ENCODE data around the gene ATP11A. TPM values are rescaled to one million over a fixed set of nuclear protein-coding genes. Genes with fewer than 3 reads are reported as not detected.
"Not testable (repeated sequence)": the region's sequence is repeated elsewhere in the genome, so short reads cannot be mapped to it uniquely, and the experiment has no call there.

The ATP11A gene
- polyA plus RNA-seq, 2 donors = 4.2 to 6.7 TPM

DNA sequence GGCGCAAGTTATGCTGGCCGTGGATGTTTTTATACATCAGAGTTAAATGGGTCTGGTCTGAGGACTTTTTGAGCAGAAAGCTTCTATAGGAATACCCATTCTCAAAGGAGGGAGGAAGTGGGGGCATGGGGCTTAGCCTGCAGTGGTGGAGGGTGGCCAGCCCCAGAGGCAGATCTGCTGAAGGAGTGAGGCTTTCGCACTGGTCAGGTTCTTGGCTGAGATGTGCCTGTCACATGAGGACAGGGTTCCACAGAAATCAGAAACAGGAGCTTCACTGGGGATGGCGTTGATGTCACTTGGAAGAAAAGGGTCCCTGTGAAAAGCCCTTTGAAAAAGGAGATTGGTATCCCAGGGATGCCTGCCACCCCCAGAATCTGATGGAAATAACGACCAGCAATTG lies 178.5 kb downstream of the ATP11A start:
- Histone ChIP-seq H3K27me3 (ENCODE audit: control insufficient read depth in 1 of 2, insufficient read depth in 2 of 2, low read length in 2 of 2) (no peaks in the 10 kb centered on the region), H3K27ac (ENCODE audit: low read depth in 2 of 2, low read length in 1 of 2) (no peak overlapping the region), H3K9me3 (ENCODE audit: control insufficient read depth in 2 of 2, insufficient read depth in 1 of 2, low read depth in 1 of 2, low read length in 1 of 2) (peaks cover 0 to 10% of the 10 kb centered on the region in 2 donors), H3K4me1 (ENCODE audit: control insufficient read depth in 2 of 2, insufficient read depth in 2 of 2, low read length in 1 of 2) (no peaks in the 10 kb centered on the region), H3K4me3 (ENCODE audit: low read depth in 1 of 2, low read length in 2 of 2) (no peak overlapping the region), H3K36me3 (ENCODE audit: control insufficient read depth in 2 of 2, insufficient read depth in 2 of 2, low read length in 1 of 2) (peaks cover 4 to 8% of the 10 kb centered on the region in 2 donors)
- 95% methylated on average over 5 of the region's 5 CpGs for WGBS, 2 donors

DNA sequence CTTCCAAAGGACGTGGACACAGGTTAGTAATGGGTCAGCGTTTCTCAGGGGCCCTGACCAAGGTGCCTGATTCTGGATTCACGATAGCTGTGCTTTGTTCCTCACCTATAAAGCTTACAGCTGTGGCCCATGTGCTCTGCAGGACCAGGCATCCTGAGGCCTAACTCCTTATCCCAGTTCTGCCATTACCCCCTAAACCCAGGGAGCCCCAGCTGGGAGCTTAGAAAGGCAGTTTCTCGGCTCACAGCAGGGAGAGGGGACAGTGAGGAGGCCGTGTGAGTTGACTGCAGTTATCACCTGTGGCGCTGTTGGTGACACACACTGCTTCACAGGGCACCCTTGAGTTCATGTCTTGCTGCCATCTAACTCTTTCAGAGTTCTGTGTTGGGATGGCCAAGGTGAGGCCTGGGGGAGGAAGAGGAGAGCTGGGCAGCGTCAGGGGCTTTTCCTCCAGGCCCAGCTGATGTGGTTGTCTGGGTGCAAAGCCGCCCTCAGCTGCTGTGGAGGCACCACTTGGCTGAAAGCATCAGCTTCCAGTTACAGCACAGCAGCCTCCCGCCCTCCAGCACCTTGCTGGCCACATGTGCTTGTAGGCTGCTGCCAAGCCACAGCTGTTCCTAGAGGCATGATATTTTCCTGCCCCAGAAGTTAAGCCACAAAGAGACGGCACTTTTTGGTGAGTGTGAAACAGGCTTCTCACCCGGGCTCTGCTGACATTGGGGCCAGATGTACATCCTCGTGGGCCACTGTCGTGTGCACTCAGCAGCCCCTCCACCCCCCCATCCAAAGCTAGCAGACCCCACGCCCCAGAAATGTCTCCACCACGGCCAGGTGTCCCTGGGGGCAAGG lies 179.6 kb downstream of the ATP11A start:
- Histone ChIP-seq H3K4me3 (ENCODE audit: low read depth in 1 of 2, low read length in 2 of 2) (no peak overlapping the region), H3K27me3 (ENCODE audit: control insufficient read depth in 1 of 2, insufficient read depth in 2 of 2, low read length in 2 of 2) (no peaks in the 10 kb centered on the region), H3K9me3 (ENCODE audit: control insufficient read depth in 2 of 2, insufficient read depth in 1 of 2, low read depth in 1 of 2, low read length in 1 of 2) (peaks cover 0 to 10% of the 10 kb centered on the region in 2 donors), H3K36me3 (ENCODE audit: control insufficient read depth in 2 of 2, insufficient read depth in 2 of 2, low read length in 1 of 2) (peaks cover 4 to 11% of the 10 kb centered on the region in 2 donors), H3K4me1 (ENCODE audit: control insufficient read depth in 2 of 2, insufficient read depth in 2 of 2, low read length in 1 of 2) (no peaks in the 10 kb centered on the region), H3K27ac (ENCODE audit: low read depth in 2 of 2, low read length in 1 of 2) (no peak overlapping the region)
- 86 to 87% methylated on average over 15 of the region's 15 CpGs for WGBS, 2 donors

DNA sequence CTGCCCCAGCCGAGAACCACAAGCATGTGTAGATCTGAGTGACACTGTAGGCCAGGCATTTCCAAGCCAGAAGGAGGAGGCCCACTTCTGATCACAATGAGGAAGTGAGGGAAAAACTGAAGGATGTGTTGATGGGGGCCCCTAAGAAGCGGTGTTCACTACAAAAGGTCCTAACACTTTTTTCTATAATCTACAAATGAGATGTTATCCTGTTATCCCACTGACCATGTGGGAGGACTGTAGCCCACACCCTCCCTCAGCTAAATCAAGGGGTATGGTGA lies 180.2 kb downstream of the ATP11A start:
- H3K4me1 ChIP-seq (ENCODE audit: control insufficient read depth in 2 of 2, insufficient read depth in 2 of 2, low read length in 1 of 2) = no peaks in the 10 kb centered on the region
- no peak overlapping the region for H3K27ac ChIP-seq (ENCODE audit: low read depth in 2 of 2, low read length in 1 of 2)
- H3K9me3 ChIP-seq (ENCODE audit: control insufficient read depth in 2 of 2, insufficient read depth in 1 of 2, low read depth in 1 of 2, low read length in 1 of 2) = peaks cover 0 to 10% of the 10 kb centered on the region in 2 donors
- 87 to 88% methylated on average over 2 of the region's 2 CpGs for WGBS, 2 donors
- H3K27me3 ChIP-seq (ENCODE audit: control insufficient read depth in 1 of 2, insufficient read depth in 2 of 2, low read length in 2 of 2) = no peaks in the 10 kb centered on the region
- H3K36me3 ChIP-seq (ENCODE audit: control insufficient read depth in 2 of 2, insufficient read depth in 2 of 2, low read length in 1 of 2) = peaks cover 4 to 11% of the 10 kb centered on the region in 2 donors
- no peak overlapping the region for H3K4me3 ChIP-seq (ENCODE audit: low read depth in 1 of 2, low read length in 2 of 2)

DNA sequence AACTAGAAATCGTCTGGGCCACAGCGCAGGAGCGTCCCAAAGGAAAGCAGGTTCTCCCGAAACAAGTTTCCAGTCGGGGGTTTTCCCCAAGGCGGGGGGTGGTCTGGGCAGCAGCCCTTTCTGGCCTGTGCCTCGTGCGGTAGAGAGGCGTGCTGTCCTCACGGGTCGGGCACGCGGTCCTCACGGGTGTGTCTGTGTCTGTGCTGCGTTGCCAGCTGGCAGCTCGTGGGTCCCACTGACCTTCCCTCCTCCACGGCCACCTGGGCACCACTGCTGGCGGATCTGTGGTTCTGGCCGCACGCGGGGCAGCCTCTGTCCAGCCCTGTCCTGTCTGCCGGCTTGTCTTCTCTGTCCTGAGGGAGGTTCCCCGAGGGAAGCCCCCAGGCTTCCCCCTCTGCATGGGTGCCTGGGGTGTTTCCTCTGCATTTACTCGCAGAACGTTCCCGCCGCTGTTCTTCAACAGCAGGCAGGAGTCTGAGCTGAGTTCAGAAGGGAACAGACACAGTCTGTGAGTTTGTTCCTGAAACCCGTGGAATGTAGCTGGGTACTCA lies 181.0 kb downstream of the ATP11A start:
- Histone ChIP-seq H3K4me1 (ENCODE audit: control insufficient read depth in 2 of 2, insufficient read depth in 2 of 2, low read length in 1 of 2) (no peaks in the 10 kb centered on the region), H3K9me3 (ENCODE audit: control insufficient read depth in 2 of 2, insufficient read depth in 1 of 2, low read depth in 1 of 2, low read length in 1 of 2) (peaks cover 0 to 10% of the 10 kb centered on the region in 2 donors), H3K27me3 (ENCODE audit: control insufficient read depth in 1 of 2, insufficient read depth in 2 of 2, low read length in 2 of 2) (no peaks in the 10 kb centered on the region), H3K27ac (ENCODE audit: low read depth in 2 of 2, low read length in 1 of 2) (no peak overlapping the region), H3K4me3 (ENCODE audit: low read depth in 1 of 2, low read length in 2 of 2) (no peak overlapping the region), H3K36me3 (ENCODE audit: control insufficient read depth in 2 of 2, insufficient read depth in 2 of 2, low read length in 1 of 2) (peaks cover 4 to 11% of the 10 kb centered on the region in 2 donors)
- WGBS, 2 donors = 89% methylated on average over 28 of the region's 28 CpGs

DNA sequence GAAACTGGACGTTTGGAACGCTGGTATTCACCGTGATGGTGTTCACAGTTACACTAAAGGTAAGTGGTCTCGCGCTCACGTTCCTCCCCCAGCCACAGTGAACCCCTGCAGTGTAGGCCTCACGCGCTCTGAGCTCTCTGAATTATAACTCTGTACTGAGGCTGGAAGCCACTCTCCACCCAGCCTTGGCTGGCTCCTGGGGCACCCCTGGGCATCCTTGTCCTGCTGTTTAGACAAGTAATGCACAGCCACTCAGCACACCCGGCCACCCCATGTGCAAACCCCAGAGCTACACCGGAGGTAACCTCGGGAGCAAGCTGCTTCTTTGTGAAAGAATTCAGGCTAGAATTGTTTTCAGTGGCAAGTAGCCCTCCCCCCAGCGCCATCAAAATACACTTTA lies 181.9 kb downstream of the ATP11A start:
- Histone ChIP-seq H3K27ac (ENCODE audit: low read depth in 2 of 2, low read length in 1 of 2) (no peak overlapping the region), H3K9me3 (ENCODE audit: control insufficient read depth in 2 of 2, insufficient read depth in 1 of 2, low read depth in 1 of 2, low read length in 1 of 2) (peaks cover 0 to 10% of the 10 kb centered on the region in 2 donors), H3K36me3 (ENCODE audit: control insufficient read depth in 2 of 2, insufficient read depth in 2 of 2, low read length in 1 of 2) (peaks cover 4 to 11% of the 10 kb centered on the region in 2 donors), H3K27me3 (ENCODE audit: control insufficient read depth in 1 of 2, insufficient read depth in 2 of 2, low read length in 2 of 2) (no peaks in the 10 kb centered on the region), H3K4me3 (ENCODE audit: low read depth in 1 of 2, low read length in 2 of 2) (no peak overlapping the region), H3K4me1 (ENCODE audit: control insufficient read depth in 2 of 2, insufficient read depth in 2 of 2, low read length in 1 of 2) (no peaks in the 10 kb centered on the region)
- 96% methylated on average over 12 of the region's 12 CpGs for WGBS, 2 donors

DNA sequence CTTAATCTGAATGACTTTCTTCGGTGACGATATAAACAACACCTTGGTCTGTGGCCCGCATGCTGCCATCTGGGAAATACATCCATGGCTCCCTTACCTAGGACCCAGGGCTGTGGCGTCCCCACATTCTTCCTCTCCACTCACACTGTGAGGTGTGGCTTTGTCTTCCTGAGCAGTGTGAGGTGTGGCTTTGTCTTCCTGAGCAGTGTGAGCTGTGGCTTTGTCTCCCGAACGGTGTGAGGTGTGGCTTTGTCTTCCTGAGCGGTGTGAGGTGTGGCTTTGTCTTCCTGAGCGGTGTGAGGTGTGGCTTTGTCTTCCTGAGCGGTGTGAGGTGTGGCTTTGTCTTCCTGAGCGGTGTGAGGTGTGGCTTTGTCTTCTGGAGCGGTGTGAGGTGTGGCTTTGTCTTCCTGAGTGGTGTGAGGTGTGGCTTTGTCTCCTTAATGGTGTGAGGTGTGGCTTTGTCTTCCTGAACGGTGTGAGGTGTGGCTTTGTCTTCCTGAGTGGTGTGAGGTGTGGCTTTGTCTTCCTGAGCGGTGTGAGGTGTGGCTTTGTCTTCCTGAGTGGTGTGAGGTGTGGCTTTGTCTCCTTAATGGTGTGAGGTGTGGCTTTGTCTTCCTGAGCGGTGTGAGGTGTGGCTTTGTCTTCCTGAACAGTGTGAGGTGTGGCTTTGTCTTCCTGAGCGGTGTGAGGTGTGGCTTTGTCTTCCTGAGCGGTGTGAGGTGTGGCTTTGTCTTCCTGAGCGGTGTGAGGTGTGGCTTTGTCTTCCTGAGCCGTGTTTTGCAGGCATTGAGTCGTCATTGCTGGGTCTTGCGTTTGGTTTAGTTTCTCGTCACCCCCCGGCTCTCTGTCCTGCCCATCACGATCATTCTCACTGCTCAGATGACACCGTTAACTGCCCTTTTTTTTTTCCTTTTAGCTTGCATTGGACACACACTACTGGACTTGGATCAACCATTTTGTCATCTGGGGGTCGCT lies 183.1 kb downstream of the ATP11A start:
- not testable (repeated sequence) for H3K27me3 ChIP-seq (ENCODE audit: control insufficient read depth in 1 of 2, insufficient read depth in 2 of 2, low read length in 2 of 2); H3K9me3 ChIP-seq (ENCODE audit: control insufficient read depth in 2 of 2, insufficient read depth in 1 of 2, low read depth in 1 of 2, low read length in 1 of 2); H3K4me1 ChIP-seq (ENCODE audit: control insufficient read depth in 2 of 2, insufficient read depth in 2 of 2, low read length in 1 of 2); H3K4me3 ChIP-seq (ENCODE audit: low read depth in 1 of 2, low read length in 2 of 2)
- peak overlapping the region; percentile 17 to 62 for H3K27ac ChIP-seq (ENCODE audit: low read depth in 2 of 2, low read length in 1 of 2)
- WGBS, 2 donors = 42 to 43% methylated on average over 25 of the region's 25 CpGs
- peaks cover 4 to 11% of the 10 kb centered on the region in 2 donors for H3K36me3 ChIP-seq (ENCODE audit: control insufficient read depth in 2 of 2, insufficient read depth in 2 of 2, low read length in 1 of 2)

DNA sequence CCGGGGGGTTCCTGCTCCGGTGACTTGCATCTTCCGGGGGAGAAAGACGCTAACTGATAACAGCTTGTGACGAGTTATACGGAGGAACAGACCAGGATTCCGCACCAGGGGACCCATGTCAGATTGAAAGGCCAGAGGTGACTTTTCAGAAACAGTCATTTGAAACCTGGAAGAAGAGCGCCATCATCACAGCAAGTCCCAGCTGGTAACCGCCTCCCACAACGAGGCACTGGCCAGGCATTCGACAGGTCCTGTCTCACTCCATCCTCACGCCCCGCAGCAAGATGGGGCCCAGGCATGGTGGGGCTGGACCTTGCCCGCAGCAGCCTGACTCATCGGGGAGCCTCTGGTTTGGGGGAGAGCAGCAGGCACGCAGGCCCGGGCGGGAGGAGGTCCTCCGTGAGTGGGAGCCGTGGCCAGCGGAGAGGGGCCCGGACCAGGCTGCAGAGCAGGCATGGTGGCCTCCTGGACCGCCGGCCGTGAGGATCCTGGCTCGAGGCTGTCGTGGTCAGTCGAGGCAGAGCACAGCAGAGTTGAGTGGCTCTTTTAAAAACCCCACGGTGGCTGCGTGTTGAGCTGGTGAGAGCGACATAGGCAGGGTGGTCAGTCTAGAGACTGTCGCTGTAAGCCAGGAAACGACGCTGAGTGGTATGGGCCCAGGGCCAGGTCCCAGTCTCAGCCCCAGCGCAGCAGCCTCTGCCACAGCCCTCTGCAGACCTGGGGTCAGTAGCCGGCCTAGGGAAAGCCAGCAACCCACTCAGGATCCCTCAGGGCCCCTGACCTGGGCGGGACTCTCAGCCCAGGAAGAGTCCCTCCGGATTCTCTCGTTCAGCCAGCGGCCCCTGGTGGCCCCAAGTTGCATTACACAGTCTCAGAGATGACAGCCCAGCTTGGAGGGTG lies 184.3 kb downstream of the ATP11A start:
- 57 to 59% methylated on average over 39 to 40 of the region's 40 CpGs for WGBS, 2 donors
- peak overlapping the region in 1 of 2 donors; percentile 11 for H3K27ac ChIP-seq (ENCODE audit: low read depth in 2 of 2, low read length in 1 of 2)
- H3K27me3 ChIP-seq (ENCODE audit: control insufficient read depth in 1 of 2, insufficient read depth in 2 of 2, low read length in 2 of 2) = no peaks in the 10 kb centered on the region
- no peak overlapping the region for H3K4me3 ChIP-seq (ENCODE audit: low read depth in 1 of 2, low read length in 2 of 2)
- H3K9me3 ChIP-seq (ENCODE audit: control insufficient read depth in 2 of 2, insufficient read depth in 1 of 2, low read depth in 1 of 2, low read length in 1 of 2) = peaks cover 0 to 10% of the 10 kb centered on the region in 2 donors
- H3K4me1 ChIP-seq (ENCODE audit: control insufficient read depth in 2 of 2, insufficient read depth in 2 of 2, low read length in 1 of 2) = no peaks in the 10 kb centered on the region
- H3K36me3 ChIP-seq (ENCODE audit: control insufficient read depth in 2 of 2, insufficient read depth in 2 of 2, low read length in 1 of 2) = peaks cover 0 to 16% of the 10 kb centered on the region in 2 donors

DNA sequence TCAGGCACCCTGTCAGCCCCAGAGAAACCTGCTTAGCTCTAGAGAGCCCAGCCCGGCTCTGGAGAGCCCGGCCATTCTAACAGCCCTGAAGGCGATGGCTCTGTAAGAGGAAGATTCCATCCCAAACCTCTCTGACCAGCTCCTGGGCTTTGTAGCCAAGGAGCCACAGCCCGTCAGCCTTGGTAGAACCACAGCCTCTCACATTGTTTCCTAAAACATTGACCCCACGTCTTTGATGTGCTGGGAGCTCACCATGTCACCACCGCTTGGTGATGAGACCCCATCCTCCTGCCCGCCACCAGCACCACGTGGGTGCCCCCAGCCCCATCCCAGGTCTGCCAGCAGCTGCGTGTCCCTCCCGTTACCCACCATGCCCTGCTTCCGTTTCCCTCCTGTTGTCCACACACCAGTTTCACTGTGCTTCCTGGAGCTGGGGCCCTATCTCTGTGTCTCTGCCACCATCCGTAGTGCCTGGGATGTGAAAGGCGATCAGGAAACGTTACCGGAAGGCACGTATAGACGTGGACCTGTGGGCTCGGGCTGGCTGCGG lies 185.0 kb downstream of the ATP11A start:
- no peak overlapping the region for H3K27ac ChIP-seq (ENCODE audit: low read depth in 2 of 2, low read length in 1 of 2)
- H3K36me3 ChIP-seq (ENCODE audit: control insufficient read depth in 2 of 2, insufficient read depth in 2 of 2, low read length in 1 of 2) = peaks cover 0 to 15% of the 10 kb centered on the region in 2 donors
- H3K9me3 ChIP-seq (ENCODE audit: control insufficient read depth in 2 of 2, insufficient read depth in 1 of 2, low read depth in 1 of 2, low read length in 1 of 2) = peaks cover 0 to 10% of the 10 kb centered on the region in 2 donors
- WGBS, 2 donors = 75% methylated on average over 19 of the region's 19 CpGs
- no peaks in the 10 kb centered on the region for H3K4me1 ChIP-seq (ENCODE audit: control insufficient read depth in 2 of 2, insufficient read depth in 2 of 2, low read length in 1 of 2)
- no peak overlapping the region for H3K4me3 ChIP-seq (ENCODE audit: low read depth in 1 of 2, low read length in 2 of 2)
- no peaks in the 10 kb centered on the region for H3K27me3 ChIP-seq (ENCODE audit: control insufficient read depth in 1 of 2, insufficient read depth in 2 of 2, low read length in 2 of 2)
